Chondrocyte (in vitro differentiated cells): ENCODE data around the gene HMGB1. TPM values are rescaled to one million over a fixed set of nuclear protein-coding genes. Genes with fewer than 3 reads are reported as not detected.

ENCODE experiments used
- DNase-seq: peaks from one replicate; pipeline ENCODE4 v3.0.0; 2021; ENCODE audit warnings: mixed read lengths, low spot score
- H3K27ac Mint-ChIP-seq: one replicate; pipeline ENCODE4 v1.8.0; 2021; ENCODE audit warnings: mild to moderate bottlenecking, moderate library complexity, mixed read lengths; ENCODE audit not compliant: unreplicated experiment
- H3K27me3 Mint-ChIP-seq: 2 replicates; pipeline ENCODE4 v1.8.0; 2021; ENCODE audit warnings: low read depth, mixed read lengths
- H3K36me3 Mint-ChIP-seq: 2 replicates; pipeline ENCODE4 v1.8.0; 2021; ENCODE audit warnings: low read depth, mixed read lengths
- H3K4me1 Mint-ChIP-seq: 2 replicates; pipeline ENCODE4 v1.8.0; 2021; ENCODE audit warnings: low read depth, mild to moderate bottlenecking, mixed read lengths
- H3K4me3 Mint-ChIP-seq: one replicate; pipeline ENCODE4 v1.8.0; 2021; ENCODE audit warnings: mild to moderate bottlenecking, moderate library complexity, mixed read lengths; ENCODE audit not compliant: unreplicated experiment
- H3K9me3 Mint-ChIP-seq: 2 replicates; pipeline ENCODE4 v1.8.0; 2021; ENCODE audit warnings: low read depth, mixed read lengths
- CTCF ChIP-seq: fragments of 200-600 bp; sonication (generic); IDR thresholded peaks from 2 replicates; pipeline ENCODE4 v1.5.0; 2021; ENCODE audit warnings: antibody characterized with exemption, mild to moderate bottlenecking, moderate library complexity
- total RNA-seq: library from RNA; stranded (reverse); gene quantifications from 3 replicates; pipeline ENCODE4 v1.2.1, GENCODE V29; 2021

The HMGB1 gene
- total RNA-seq, 1 donor from 2014 or later, result 182 TPM

GRCh38 chr13:30418075-30418716, 47.5 kb downstream of the HMGB1 start:
- no peak for TF ChIP-seq CTCF
- H3K36me3 Mint-ChIP-seq, result no peaks in the 10 kb centered on the region
- H3K27ac Mint-ChIP-seq, result no peak overlapping the region
- H3K4me1 Mint-ChIP-seq, result peaks cover 12% of the 10 kb centered on the region
- no peaks in the 10 kb centered on the region for H3K9me3 Mint-ChIP-seq
- H3K4me3 Mint-ChIP-seq, result no peak overlapping the region
- no peak for DNase-seq
- no peaks in the 10 kb centered on the region for H3K27me3 Mint-ChIP-seq

- H3K27me3 Mint-ChIP-seq, result no peaks in the 10 kb centered on the region
- no peaks in the 10 kb centered on the region for H3K9me3 Mint-ChIP-seq
- no peak overlapping the region for H3K4me3 Mint-ChIP-seq
- H3K4me1 Mint-ChIP-seq, result peaks cover 7% of the 10 kb centered on the region
- TF ChIP-seq CTCF, result no peak
- H3K27ac Mint-ChIP-seq, result no peak overlapping the region
- DNase-seq, result no peak
- H3K36me3 Mint-ChIP-seq, result no peaks in the 10 kb centered on the region
Observed at GRCh38 chr13:30416471-30416870, 49.3 kb downstream of the HMGB1 start.

- H3K36me3 Mint-ChIP-seq, result no peaks in the 10 kb centered on the region
- no peak for DNase-seq
- TF ChIP-seq CTCF, result no peak
- H3K4me3 Mint-ChIP-seq, result no peak overlapping the region
- H3K27ac Mint-ChIP-seq, result no peak overlapping the region
- peaks cover 4% of the 10 kb centered on the region for H3K4me1 Mint-ChIP-seq
- no peaks in the 10 kb centered on the region for H3K9me3 Mint-ChIP-seq
- H3K27me3 Mint-ChIP-seq, result no peaks in the 10 kb centered on the region
Observed at GRCh38 chr13:30415430-30416030, 50.2 kb downstream of the HMGB1 start.

GRCh38 chr13:30413842-30414241, 51.9 kb downstream of the HMGB1 start:
- H3K27ac Mint-ChIP-seq, result no peak overlapping the region
- H3K4me3 Mint-ChIP-seq, result no peak overlapping the region
- H3K4me1 Mint-ChIP-seq, result peaks cover 17% of the 10 kb centered on the region
- no peak for DNase-seq
- H3K36me3 Mint-ChIP-seq, result no peaks in the 10 kb centered on the region
- TF ChIP-seq CTCF, result no peak
- H3K27me3 Mint-ChIP-seq, result no peaks in the 10 kb centered on the region
- no peaks in the 10 kb centered on the region for H3K9me3 Mint-ChIP-seq

- no peak for TF ChIP-seq CTCF
- Mint-ChIP-seq H3K27ac (no peak overlapping the region), H3K4me1 (peaks cover 26% of the 10 kb centered on the region), H3K4me3 (no peak overlapping the region), H3K27me3 (no peaks in the 10 kb centered on the region), H3K9me3 (no peaks in the 10 kb centered on the region), H3K36me3 (no peaks in the 10 kb centered on the region)
- no peak for DNase-seq
Observed at GRCh38 chr13:30412346-30412745, 53.4 kb downstream of the HMGB1 start.
